ENCODE data around the gene TSN.

DNA sequence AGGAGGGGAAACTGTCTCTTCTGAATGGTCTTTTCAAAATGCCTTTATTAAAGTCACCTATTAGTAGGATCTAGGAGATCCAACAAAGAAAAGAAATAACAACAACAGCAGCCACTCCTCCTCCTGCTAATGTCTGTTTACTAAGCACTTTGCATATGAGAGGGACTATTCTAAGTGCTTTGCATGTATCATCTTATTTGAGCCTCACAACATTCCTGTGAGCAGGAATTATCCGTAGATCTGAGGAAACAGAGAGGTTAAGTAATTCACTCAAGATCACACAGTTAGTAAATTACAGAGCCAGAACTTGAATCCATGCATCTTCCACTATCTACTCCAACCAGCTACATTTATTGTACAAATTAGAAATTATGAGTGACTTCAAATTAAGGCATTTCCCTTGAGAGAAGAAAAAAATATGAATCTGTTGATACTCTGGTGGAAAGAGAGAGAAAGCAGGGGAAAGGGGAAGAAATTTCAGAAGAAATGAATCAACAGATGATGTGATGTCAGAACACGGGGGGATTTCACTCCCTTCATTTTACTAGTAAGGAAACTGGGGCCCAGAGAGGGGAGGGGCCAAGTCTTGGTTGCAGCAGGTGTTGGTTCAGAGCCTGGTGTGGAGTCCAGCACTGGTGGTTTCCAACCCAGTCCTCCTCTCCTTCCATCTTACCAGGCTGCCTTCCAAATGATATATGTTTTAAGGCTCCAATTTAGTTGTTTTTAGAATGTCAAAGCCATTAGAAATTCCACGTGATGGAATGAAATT, 49.7 kb downstream of the TSN start:
- TF ChIP-seq, protein P1, sequence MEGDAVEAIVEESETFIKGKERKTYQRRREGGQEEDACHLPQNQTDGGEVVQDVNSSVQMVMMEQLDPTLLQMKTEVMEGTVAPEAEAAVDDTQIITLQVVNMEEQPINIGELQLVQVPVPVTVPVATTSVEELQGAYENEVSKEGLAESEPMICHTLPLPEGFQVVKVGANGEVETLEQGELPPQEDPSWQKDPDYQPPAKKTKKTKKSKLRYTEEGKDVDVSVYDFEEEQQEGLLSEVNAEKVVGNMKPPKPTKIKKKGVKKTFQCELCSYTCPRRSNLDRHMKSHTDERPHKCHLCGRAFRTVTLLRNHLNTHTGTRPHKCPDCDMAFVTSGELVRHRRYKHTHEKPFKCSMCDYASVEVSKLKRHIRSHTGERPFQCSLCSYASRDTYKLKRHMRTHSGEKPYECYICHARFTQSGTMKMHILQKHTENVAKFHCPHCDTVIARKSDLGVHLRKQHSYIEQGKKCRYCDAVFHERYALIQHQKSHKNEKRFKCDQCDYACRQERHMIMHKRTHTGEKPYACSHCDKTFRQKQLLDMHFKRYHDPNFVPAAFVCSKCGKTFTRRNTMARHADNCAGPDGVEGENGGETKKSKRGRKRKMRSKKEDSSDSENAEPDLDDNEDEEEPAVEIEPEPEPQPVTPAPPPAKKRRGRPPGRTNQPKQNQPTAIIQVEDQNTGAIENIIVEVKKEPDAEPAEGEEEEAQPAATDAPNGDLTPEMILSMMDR (IDR thresholded peaks at IDR 0.05), result no peak
- TF ChIP-seq EZH2phosphoT487 (IDR thresholded peaks at IDR 0.05), result no peak

All from neural progenitor cell (in vitro differentiated cells).